Raji (cell line): ENCODE results near the gene C1RL.

ENCODE experiments used
- POLR2A ChIP-seq: IDR thresholded peaks from 2 replicates; pipeline ENCODE4 v1.6.1; 2011; ENCODE audit warnings: low read depth, low read length, control low read depth; ENCODE audit not compliant: insufficient read depth

Gene C1RL

DNA sequence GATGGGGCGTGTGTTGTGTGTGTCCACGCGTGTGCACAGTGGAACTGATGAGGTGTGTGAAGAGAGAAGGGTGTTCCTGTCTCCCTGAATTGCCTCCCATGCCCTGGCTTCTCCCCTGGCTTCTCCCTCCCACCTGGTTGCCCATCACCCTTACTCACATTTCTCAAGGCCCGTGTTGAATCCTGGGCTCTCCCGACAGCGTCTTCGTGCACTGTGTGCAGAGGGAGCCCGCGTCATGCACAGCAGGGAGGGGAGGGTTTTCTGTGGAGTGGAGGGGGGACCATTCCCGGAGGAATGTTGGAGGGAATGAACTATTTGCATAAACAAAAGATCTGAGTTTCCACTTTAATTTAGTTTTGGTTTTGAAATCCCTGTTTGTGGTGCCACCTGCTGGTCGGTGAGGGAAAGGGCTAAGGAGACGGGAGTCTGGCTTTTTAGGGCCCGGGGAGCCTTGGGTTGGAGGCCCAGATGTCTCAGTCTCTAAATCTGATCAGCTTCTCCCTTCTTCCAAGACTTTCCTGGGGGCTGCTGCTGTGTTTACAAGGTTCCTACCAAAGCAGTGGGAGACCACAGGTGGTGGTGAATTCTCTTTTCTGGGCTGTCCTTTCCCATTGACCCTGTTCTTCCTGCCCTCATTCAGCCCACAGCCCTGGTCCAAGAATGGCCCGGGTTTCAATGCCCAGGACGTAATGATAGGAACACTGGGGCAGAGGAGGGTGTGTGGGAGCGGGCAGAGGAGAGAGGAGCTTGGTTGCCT, 16.6 kb downstream of the C1RL start, which contains the start of gene C1R:
Gene C1R (minus strand): TSS at position 217 of the 757 bp plus-strand sequence. CDS start 57 bp downstream, at position 160.
- TF ChIP-seq POLR2A: no peak

DNA sequence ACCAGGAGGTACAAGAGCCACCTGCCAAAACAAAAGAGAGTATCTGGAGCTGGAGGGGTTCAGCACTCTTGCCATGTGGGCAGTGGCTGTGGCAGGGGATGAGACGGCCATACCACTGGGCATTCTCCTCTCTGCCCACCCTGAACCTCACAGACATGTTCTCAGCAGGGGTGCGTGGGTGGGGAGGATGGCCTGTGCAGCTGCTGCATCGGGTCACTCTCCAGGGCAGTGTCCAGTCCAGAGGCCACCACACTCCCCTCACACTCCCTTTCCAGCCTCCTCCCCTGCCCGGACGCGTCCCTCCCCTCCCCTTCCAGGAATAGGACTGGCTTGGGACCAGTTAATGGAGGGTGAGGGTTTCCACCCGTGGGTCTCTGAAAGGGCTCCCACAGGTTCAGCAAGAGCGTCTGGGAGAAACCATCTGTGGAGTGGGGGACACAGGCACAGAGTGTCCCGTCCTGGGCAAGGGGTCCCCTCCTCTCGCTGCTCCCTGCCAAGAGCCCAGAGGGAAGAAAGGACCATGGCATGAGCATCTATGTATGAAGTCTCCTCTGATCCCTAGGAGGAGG, 17.3 kb downstream of the C1RL start:
- TF ChIP-seq POLR2A: no peak

DNA sequence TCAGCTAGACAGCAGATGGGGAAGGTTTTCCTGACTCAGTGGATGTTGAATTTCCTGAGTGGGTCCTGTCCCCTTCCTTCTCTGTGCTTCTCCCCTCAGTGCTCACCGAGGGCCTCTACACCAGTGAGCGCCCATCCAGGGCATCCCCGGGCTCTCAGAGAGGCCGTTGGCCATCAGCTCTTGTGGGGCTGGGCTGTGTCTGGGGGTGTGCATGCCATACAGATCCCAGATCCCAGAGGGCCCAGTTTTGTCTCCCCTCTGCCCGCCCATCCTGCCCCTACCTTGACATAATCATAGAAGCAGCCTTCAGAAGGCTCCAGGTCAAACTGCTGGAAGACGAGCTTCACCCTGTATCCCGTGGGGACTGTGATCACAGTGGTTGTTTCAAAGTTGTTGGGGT, 17.8 kb downstream of the C1RL start:
- no peak for TF ChIP-seq POLR2A

DNA sequence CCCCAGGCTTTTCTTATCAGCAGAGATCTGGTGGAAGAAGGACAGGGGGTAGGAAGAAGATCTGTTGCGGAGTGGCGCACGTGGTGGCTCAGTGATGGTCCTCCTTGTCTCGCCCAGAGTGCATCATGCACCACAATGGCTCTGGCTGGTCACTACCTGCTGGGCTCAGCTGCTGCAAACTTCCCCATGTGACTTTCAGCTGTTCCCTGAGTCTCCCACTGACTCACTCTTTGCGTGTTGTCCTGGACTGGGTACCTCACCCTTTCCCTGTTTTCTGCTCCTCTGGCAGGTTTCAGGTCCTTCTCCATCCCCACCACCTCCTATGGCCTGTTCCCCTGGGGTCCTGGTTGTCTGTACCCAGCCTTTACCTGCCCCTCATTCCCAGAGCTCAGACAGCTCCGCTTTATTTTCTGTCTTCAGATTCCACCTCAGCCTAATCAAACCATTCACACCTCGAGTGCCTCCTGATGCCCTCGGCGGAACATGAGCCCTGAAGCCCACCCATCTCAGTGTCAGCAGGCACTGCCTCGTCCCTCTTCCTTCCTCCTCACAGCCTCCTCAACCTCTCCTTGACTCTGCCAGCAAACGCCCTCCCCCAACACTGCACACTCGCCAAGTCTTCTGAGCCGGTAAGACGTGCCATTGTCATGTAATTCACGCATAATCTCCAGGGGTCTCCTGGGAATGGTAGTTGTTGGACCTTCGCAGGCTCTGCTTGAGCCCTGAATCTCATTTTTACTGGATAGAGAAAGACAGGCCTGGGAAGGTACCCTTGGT, 18.6 kb downstream of the C1RL start:
- TF ChIP-seq POLR2A: no peak

DNA sequence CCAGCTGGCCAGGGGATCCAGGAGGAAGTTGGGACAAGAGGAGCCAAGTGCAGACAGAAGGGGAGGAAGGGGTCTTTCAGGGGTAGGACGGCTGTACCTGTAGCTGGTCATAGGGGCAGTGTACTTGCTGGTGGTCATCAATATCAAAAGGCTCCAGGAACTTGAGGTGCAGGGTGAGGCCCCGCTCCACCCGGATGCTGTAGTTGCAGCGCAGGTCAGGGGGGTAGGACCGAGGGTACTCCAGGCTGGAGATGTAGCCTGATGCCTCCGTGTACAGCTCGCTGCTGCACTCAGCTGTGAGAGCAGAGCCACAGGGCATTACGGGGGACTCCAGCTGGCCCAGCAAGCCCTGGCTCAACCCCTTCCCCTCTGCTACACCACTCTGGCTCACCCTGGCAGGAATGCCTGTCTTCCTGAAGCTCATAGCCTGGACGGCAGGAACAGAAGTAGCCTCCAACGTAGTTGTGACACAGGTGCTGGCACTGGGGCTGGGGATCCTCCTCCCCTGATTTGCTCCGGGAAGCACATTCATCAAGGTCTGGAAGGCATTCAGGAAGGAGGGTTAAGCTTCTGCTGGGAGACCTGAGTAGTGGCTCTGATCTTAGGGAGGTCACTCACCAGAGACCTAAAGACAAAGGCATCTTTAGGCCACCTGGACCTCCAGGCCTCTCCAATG, 19.7 kb downstream of the C1RL start:
- no peak for TF ChIP-seq POLR2A

DNA sequence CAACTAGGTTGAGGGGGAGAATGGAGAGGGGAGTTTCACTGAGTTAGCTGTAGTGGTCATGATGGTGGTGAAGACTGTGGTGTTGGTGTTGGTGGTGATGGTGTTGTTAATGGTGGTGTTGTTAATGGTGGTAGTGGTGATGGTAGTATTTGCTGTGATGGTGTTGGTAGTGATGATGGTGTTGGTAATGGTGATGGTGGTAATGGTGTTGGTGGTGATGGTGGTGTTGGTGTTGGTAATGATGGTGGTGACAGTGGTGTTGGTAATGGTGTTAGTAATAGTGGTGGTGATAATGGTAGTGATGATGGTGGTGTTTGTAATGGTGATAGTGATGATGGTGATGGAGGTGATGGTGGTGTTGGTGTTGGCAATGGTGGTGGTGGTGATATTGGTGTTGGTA, 25.9 kb downstream of the C1RL start:
- no peak for TF ChIP-seq POLR2A

GRCh38 chr12:7081037-7081436, 28.0 kb downstream of the C1RL start:
- TF ChIP-seq POLR2A: no peak

- no peak for TF ChIP-seq POLR2A
Observed at GRCh38 chr12:7079826-7080125, 29.2 kb downstream of the C1RL start.

GRCh38 chr12:7078163-7078562, 30.9 kb downstream of the C1RL start:
- no peak for TF ChIP-seq POLR2A

GRCh38 chr12:7076493-7076892, 32.5 kb downstream of the C1RL start:
- no peak for TF ChIP-seq POLR2A

GRCh38 chr12:7075939-7076338, 33.1 kb downstream of the C1RL start:
- TF ChIP-seq POLR2A: no peak

DNA sequence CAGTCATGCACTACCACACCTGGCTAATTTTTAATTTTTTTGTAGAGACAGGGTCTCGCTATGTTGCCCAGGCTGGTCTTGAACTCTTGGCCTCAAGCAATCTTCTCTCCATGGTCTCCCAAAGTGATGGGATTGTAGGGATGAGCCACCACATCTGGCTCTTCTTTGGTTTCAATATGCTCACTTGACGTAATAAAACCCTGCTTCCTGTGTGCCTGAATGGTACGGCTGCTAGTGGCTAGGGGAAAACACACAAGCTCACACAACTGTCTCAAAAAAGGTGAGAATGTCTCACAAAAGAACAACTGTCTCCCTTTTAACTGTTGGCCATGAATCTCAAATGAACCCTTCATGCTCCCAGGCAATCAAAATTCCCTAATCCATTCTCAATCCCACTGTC, 33.5 kb downstream of the C1RL start:
- TF ChIP-seq POLR2A: no peak

- no peak for TF ChIP-seq POLR2A
Observed at GRCh38 chr12:7073946-7074345, 35.1 kb downstream of the C1RL start.

DNA sequence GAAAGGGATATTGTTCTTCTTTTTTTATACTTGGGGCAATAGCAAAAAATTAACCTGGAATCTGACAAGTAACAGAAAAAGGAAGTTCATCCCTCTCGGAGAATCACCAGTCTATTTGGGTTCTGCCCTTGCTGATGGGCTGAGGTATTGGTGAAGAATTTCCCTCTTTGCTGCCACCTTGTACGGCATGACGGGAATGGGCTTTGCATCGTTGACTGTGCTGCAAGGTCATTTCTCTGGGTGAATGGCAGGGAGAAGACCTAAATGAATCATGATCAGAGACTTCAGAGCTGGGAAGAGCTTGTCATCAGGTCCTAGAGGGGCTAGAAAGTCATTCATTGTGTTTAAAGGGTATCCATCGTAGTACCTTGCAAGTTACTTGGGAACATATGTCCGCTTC, 36.5 kb downstream of the C1RL start:
- no peak for TF ChIP-seq POLR2A

- TF ChIP-seq POLR2A: no peak
Observed at GRCh38 chr12:7072035-7072434, 37.0 kb downstream of the C1RL start.

GRCh38 chr12:7069386-7069785, 39.6 kb downstream of the C1RL start:
- TF ChIP-seq POLR2A: no peak
